PFSK-1 (cell line): ENCODE measurements around the gene MT1A.

Source experiments
- FOXP2 ChIP-seq: optimal IDR thresholded peaks from 2 replicates; pipeline ENCODE3; 2011; ENCODE audit warnings: borderline replicate concordance, control low read depth, inconsistent platforms; ENCODE audit not compliant: insufficient read depth; ENCODE audit errors: extremely low read length, extremely low read depth
- POLR2AphosphoS5 ChIP-seq: IDR thresholded peaks from 2 replicates; pipeline ENCODE4 v1.6.1; 2012; ENCODE audit warnings: low read depth, mild to moderate bottlenecking, control low read depth, low read length, moderate library complexity
- SIN3A ChIP-seq: IDR thresholded peaks from 2 replicates; pipeline ENCODE4 v1.6.1; 2012; ENCODE audit warnings: mild to moderate bottlenecking, low read length, moderate library complexity, borderline replicate concordance; ENCODE audit not compliant: insufficient read depth
- TF ChIP-seq, protein P1 (sequence below), 2 experiments: IDR thresholded peaks; 2 replicates each; pipeline versions ENCODE4 v1.6.1 to v1.8.0; 2011 to 2012; ENCODE audit warnings: low read depth in 2 of 2, low read length in 2 of 2, control low read depth in 1 of 2, inconsistent platforms in 1 of 2, mild to moderate bottlenecking in 1 of 2, moderate library complexity in 1 of 2; ENCODE audit not compliant: insufficient read depth in 1 of 2

DNA sequence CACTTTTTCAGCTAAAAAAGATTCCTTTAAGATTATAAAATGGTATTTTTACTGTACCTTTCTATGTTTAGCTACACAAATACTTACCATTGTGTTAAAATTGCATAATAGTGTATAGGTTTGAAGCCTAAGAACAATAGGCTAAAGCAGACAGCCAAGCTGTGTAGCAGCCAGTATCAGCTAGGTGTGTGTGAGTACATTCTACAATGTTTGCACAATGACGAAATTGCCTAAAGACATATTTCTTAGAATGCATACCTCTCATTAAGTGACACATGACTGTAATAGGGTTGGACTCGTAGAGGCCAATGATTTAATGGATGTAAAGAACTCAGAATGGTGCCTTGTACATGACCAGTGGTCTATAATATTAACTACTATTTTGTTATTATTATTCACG lies 11.4 kb downstream of the MT1A start:
- TF ChIP-seq FOXP2, result no peak
- no peak for TF ChIP-seq POLR2AphosphoS5
- TF ChIP-seq, protein P1, sequence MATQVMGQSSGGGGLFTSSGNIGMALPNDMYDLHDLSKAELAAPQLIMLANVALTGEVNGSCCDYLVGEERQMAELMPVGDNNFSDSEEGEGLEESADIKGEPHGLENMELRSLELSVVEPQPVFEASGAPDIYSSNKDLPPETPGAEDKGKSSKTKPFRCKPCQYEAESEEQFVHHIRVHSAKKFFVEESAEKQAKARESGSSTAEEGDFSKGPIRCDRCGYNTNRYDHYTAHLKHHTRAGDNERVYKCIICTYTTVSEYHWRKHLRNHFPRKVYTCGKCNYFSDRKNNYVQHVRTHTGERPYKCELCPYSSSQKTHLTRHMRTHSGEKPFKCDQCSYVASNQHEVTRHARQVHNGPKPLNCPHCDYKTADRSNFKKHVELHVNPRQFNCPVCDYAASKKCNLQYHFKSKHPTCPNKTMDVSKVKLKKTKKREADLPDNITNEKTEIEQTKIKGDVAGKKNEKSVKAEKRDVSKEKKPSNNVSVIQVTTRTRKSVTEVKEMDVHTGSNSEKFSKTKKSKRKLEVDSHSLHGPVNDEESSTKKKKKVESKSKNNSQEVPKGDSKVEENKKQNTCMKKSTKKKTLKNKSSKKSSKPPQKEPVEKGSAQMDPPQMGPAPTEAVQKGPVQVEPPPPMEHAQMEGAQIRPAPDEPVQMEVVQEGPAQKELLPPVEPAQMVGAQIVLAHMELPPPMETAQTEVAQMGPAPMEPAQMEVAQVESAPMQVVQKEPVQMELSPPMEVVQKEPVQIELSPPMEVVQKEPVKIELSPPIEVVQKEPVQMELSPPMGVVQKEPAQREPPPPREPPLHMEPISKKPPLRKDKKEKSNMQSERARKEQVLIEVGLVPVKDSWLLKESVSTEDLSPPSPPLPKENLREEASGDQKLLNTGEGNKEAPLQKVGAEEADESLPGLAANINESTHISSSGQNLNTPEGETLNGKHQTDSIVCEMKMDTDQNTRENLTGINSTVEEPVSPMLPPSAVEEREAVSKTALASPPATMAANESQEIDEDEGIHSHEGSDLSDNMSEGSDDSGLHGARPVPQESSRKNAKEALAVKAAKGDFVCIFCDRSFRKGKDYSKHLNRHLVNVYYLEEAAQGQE (IDR thresholded peaks at IDR 0.05; ENCODE audit: insufficient read depth in 1 of 2, low read depth in 2 of 2, low read length in 2 of 2), result no peak
- no peak for TF ChIP-seq SIN3A
